Mesendoderm (in vitro differentiated cells): ENCODE results near the gene PCNP. TPM values are rescaled to one million over a fixed set of nuclear protein-coding genes. Genes with fewer than 3 reads are reported as not detected.
"Not testable (repeated sequence)": the region's sequence is repeated elsewhere in the genome, so short reads cannot be mapped to it uniquely, and the experiment has no call there.

Experiments
- DNase-seq: peaks from one replicate; pipeline ENCODE4 v3.0.0; 2013
- H2AK5ac ChIP-seq: 2 replicates; pipeline ENCODE4 v1.6.1; 2013; ENCODE audit warnings: low read length, inconsistent platforms
- H2BK120ac ChIP-seq: 2 replicates; pipeline ENCODE4 v1.6.1; 2013; ENCODE audit warnings: low read depth, mild to moderate bottlenecking, low read length, moderate library complexity, mixed read lengths
- H2BK15ac ChIP-seq: replicated peaks from 2 replicates; pipeline ENCODE4 v1.6.1; 2013; ENCODE audit warnings: low read depth, mild to moderate bottlenecking, moderate library complexity
- H2BK5ac ChIP-seq: 2 replicates; pipeline ENCODE4 v1.6.1; 2013; ENCODE audit warnings: low read length, inconsistent platforms
- H3K18ac ChIP-seq: 2 replicates; pipeline ENCODE4 v1.6.1; 2013; ENCODE audit warnings: mild to moderate bottlenecking, low read length, mixed read lengths
- H3K23ac ChIP-seq: one replicate; pipeline ENCODE4 v1.6.1; 2013; ENCODE audit warnings: low read length
- H3K27ac ChIP-seq: 2 replicates; pipeline ENCODE4 v1.5.1; 2013; ENCODE audit warnings: low read depth, mild to moderate bottlenecking, inconsistent platforms, low read length, moderate library complexity
- H3K27me3 ChIP-seq: 2 replicates; pipeline ENCODE4 v1.6.1; 2013; ENCODE audit warnings: low read length, control low read depth, mild to moderate bottlenecking, inconsistent platforms; ENCODE audit not compliant: insufficient read depth, poor library complexity
- H3K36me3 ChIP-seq: 2 replicates; pipeline ENCODE4 v1.6.1; 2013; ENCODE audit warnings: low read length, inconsistent platforms; ENCODE audit not compliant: control insufficient read depth, insufficient read depth
- H3K4ac ChIP-seq: one replicate; pipeline ENCODE4 v1.6.1; 2013; ENCODE audit warnings: low read depth, mild to moderate bottlenecking, low read length, moderate library complexity
- H3K4me1 ChIP-seq: 2 replicates; pipeline ENCODE4 v1.6.1; 2013; ENCODE audit warnings: low read depth, low read length, inconsistent platforms; ENCODE audit not compliant: control insufficient read depth
- H3K4me2 ChIP-seq: 2 replicates; pipeline ENCODE4 v1.6.1; 2013; ENCODE audit warnings: low read length
- H3K4me3 ChIP-seq: 2 replicates; pipeline ENCODE4 v1.5.1; 2013; ENCODE audit warnings: mild to moderate bottlenecking, low read length
- H3K56ac ChIP-seq: one replicate; pipeline ENCODE4 v1.6.1; 2013; ENCODE audit warnings: low read length
- H3K79me1 ChIP-seq: 2 replicates; pipeline ENCODE4 v1.6.1; 2013; ENCODE audit warnings: low read length, inconsistent platforms
- H3K79me2 ChIP-seq: 2 replicates; pipeline ENCODE4 v1.6.1; 2013; ENCODE audit warnings: mild to moderate bottlenecking, low read length; ENCODE audit not compliant: control insufficient read depth, insufficient read depth
- H3K9ac ChIP-seq: 2 replicates; pipeline ENCODE4 v1.6.1; 2013; ENCODE audit warnings: low read length, inconsistent platforms
- H4K5ac ChIP-seq: one replicate; pipeline ENCODE4 v1.6.1; 2013; ENCODE audit warnings: low read length
- H4K8ac ChIP-seq: one replicate; pipeline ENCODE4 v1.6.1; 2013; ENCODE audit warnings: low read depth, mild to moderate bottlenecking, control low read depth, low read length, moderate library complexity
- WGBS: extraction: QIAGEN DNeasy Blood & Tissue Kit; methylation state at CpG from one replicate; pipeline ENCODE4 v1.1.7; 2013; ENCODE audit warnings: low lambda C conversion rate, missing lambda C conversion rate; ENCODE audit not compliant: insufficient coverage; ENCODE audit errors: extremely low coverage; 5-methylcytosine and 5-hydroxymethylcytosine counted together
- small RNA-seq: library from polyadenylated mRNA; stranded (forward); fragments of <200 nt; extraction: miRNeasy Mini kit (QIAGEN cat#:217004); gene quantifications from one replicate; pipeline ENCODE3, GENCODE V24; 2013; ENCODE audit not compliant: insufficient read depth

PCNP gene

GRCh38 chr3:101640256-101640655 is 66.3 kb downstream of the PCNP start:
- peaks cover 5% of the 10 kb centered on the region for H3K4me1 ChIP-seq

DNA sequence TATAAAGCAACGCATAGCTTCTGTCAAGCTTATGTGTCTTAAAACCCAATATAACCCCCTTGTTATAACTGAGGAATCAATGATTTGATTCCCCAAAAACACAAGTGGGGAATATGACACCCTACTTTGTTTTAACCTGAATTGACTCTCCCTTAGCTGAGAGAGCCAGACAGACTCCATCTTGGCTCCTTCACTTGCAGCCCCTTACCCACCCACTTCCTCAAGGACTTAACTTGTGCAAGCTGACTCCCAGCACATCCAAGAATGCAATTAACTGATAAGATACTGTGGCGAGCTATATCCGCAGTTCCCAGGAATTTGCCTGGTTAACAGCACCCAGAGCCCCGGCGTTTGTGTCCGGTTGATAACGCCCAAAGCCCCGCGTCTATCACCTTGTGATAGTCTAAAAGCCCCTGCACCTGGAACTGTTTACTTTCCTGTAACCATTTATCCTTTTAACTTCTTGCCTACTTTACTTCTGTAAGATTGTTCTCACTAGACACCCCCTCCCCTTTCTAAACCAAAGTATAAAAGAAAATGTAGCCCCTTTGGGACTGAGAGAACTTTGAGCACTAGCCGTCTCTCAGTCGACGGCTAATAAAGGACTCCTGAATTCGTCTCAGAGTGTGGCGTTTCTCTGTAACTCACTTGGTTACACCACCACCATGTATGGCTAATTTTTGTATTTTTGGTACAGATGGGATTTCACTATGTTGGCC is 67.6 kb downstream of the PCNP start:
- not testable (repeated sequence) for H3K4ac ChIP-seq, H3K4me3 ChIP-seq, H3K9ac ChIP-seq, H3K79me1 ChIP-seq, H3K23ac ChIP-seq, H4K5ac ChIP-seq, H3K79me2 ChIP-seq, H3K27me3 ChIP-seq, H3K4me1 ChIP-seq, H3K36me3 ChIP-seq, H3K18ac ChIP-seq, H4K8ac ChIP-seq, H3K4me2 ChIP-seq, H2BK15ac ChIP-seq, H2AK5ac ChIP-seq, H2BK120ac ChIP-seq
- Histone ChIP-seq H2BK5ac (peak overlapping the region; percentile 84), H3K27ac (peak overlapping the region; percentile 39), H3K56ac (peak overlapping the region; percentile 52)
- no CpG with 5 or more reads among the region's 14 CpGs for WGBS
- peak; percentile 91 for DNase-seq

More at GRCh38 chr3:101640256-101640655, 66.3 kb downstream of the PCNP start:
- H3K4me2 ChIP-seq = no peak overlapping the region
- H2BK5ac ChIP-seq = peak overlapping the region; percentile 67
- H3K18ac ChIP-seq = no peak overlapping the region
- no peak overlapping the region for H2BK120ac ChIP-seq
- H3K9ac ChIP-seq = no peak overlapping the region
- peak overlapping the region; percentile 4 for H2AK5ac ChIP-seq
- no peak overlapping the region for H3K4me3 ChIP-seq
- no CpG with 5 or more reads among the region's 10 CpGs for WGBS
- H3K79me2 ChIP-seq = no peaks in the 10 kb centered on the region
- H3K4ac ChIP-seq = no peak overlapping the region
- H3K27me3 ChIP-seq = no peaks in the 10 kb centered on the region
- H4K8ac ChIP-seq = no peak overlapping the region
- H4K5ac ChIP-seq = no peak overlapping the region
- H3K56ac ChIP-seq = peak overlapping the region; percentile 69
- no peak overlapping the region for H2BK15ac ChIP-seq
- H3K79me1 ChIP-seq = no peaks in the 10 kb centered on the region
- no peak for DNase-seq
- H3K27ac ChIP-seq = no peak overlapping the region
- H3K36me3 ChIP-seq = no peaks in the 10 kb centered on the region
- H3K23ac ChIP-seq = no peak overlapping the region

GRCh38 chr3:101642441-101642840 is 68.5 kb downstream of the PCNP start:
- WGBS = no CpG with 5 or more reads among the region's 3 CpGs
- Histone ChIP-seq H2BK5ac (no peak overlapping the region), H3K4ac (no peak overlapping the region), H4K5ac (no peak overlapping the region), H2BK120ac (no peak overlapping the region), H3K4me3 (no peak overlapping the region), H2AK5ac (no peak overlapping the region), H3K4me1 (peaks cover 5% of the 10 kb centered on the region), H2BK15ac (no peak overlapping the region), H3K79me1 (no peaks in the 10 kb centered on the region), H3K23ac (no peak overlapping the region), H3K4me2 (no peak overlapping the region), H3K56ac (peak overlapping the region; percentile 38), H3K18ac (no peak overlapping the region), H3K27me3 (no peaks in the 10 kb centered on the region), H3K79me2 (no peaks in the 10 kb centered on the region), H3K9ac (no peak overlapping the region), H3K36me3 (no peaks in the 10 kb centered on the region), H4K8ac (no peak overlapping the region), H3K27ac (peak overlapping the region; percentile 45)
- DNase-seq = no peak

DNA sequence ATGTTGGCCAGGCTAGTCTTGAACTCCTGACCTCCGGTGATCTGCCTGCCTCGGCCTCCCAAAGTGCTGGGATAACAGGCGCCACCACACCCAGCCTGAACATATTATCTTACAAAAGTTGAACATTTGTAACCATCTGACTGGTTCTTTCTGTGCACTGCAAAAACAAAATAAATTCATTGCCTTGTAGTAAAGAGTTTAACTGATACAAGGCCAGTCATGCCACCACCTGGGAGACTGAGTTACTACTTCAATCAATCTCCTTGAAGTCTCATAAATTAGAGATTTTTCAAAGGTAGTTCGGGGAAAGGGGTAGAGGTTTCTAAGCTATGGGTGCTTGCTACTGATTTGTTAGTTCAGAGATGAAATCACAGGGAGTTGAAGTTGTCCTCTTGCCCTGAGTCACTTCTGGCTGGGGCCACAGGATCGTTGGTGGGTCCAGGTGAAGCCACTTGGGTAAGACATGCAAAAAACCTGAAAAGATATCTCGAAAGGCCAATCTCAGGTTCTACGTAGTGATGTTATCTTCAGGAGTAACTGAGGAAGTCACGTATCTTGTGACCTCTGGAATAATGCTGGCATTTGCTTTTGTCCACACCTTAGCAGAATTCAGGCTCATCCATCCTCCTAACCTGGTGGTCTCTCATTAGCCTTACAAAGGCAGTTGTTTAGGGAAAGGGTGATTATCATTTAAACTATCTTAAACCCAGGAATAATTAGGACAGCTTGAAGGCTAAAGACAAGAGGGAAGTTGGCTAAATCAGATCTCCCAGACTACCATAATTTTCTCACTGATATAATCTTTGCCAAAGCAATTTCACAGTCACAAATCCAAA is 69.2 kb downstream of the PCNP start:
- no peak overlapping the region for H4K5ac ChIP-seq
- no peak overlapping the region for H2BK15ac ChIP-seq
- peak; percentile 45 for DNase-seq
- no peak overlapping the region for H3K18ac ChIP-seq
- H3K79me1 ChIP-seq = no peaks in the 10 kb centered on the region
- no peak overlapping the region for H3K4me2 ChIP-seq
- no peak overlapping the region for H3K56ac ChIP-seq
- H3K27me3 ChIP-seq = no peaks in the 10 kb centered on the region
- no peak overlapping the region for H3K4me3 ChIP-seq
- H3K79me2 ChIP-seq = no peaks in the 10 kb centered on the region
- no peak overlapping the region for H3K9ac ChIP-seq
- H3K36me3 ChIP-seq = no peaks in the 10 kb centered on the region
- no peak overlapping the region for H2BK5ac ChIP-seq
- peak overlapping the region; percentile 70 for H3K27ac ChIP-seq
- H3K23ac ChIP-seq = no peak overlapping the region
- WGBS = no CpG with 5 or more reads among the region's 8 CpGs
- peaks cover 2% of the 10 kb centered on the region for H3K4me1 ChIP-seq
- no peak overlapping the region for H4K8ac ChIP-seq
- no peak overlapping the region for H2BK120ac ChIP-seq
- no peak overlapping the region for H2AK5ac ChIP-seq
- no peak overlapping the region for H3K4ac ChIP-seq

Small RNA genes lying within 50 kb of the gene (small RNA-seq; reads per million reads assigned to genes)
- gene RF00019 (not detected), gene RNU6-1256P (not detected)
